ENCODE data around the gene DGLUCY.

Gene DGLUCY

DNA sequence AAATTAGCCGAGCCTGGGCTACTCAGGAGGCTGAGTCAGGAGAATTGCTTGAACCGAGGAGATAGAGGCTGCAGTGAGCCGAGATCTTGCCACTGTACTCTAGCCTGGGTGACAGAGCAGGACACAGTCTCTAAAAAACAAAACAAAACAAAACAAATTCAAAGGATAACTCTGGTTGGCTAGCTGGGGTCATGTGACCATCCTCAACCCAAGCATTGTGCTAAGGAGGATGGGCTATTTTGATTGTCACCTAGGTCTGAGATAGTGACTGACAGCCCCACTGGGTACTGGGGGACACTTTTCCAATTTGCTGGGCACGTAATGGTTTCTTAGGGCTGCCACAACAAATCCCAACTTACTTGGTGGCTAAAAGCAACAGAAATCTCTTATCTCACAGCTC lies 11.9 kb downstream of the DGLUCY start:
- no peak for DNase-seq (ENCODE audit: extremely low read depth, low read depth)
- TF ChIP-seq, protein P1, sequence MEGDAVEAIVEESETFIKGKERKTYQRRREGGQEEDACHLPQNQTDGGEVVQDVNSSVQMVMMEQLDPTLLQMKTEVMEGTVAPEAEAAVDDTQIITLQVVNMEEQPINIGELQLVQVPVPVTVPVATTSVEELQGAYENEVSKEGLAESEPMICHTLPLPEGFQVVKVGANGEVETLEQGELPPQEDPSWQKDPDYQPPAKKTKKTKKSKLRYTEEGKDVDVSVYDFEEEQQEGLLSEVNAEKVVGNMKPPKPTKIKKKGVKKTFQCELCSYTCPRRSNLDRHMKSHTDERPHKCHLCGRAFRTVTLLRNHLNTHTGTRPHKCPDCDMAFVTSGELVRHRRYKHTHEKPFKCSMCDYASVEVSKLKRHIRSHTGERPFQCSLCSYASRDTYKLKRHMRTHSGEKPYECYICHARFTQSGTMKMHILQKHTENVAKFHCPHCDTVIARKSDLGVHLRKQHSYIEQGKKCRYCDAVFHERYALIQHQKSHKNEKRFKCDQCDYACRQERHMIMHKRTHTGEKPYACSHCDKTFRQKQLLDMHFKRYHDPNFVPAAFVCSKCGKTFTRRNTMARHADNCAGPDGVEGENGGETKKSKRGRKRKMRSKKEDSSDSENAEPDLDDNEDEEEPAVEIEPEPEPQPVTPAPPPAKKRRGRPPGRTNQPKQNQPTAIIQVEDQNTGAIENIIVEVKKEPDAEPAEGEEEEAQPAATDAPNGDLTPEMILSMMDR (IDR thresholded peaks at IDR 0.05; ENCODE audit: low read depth, low read length), result no peak

DNA sequence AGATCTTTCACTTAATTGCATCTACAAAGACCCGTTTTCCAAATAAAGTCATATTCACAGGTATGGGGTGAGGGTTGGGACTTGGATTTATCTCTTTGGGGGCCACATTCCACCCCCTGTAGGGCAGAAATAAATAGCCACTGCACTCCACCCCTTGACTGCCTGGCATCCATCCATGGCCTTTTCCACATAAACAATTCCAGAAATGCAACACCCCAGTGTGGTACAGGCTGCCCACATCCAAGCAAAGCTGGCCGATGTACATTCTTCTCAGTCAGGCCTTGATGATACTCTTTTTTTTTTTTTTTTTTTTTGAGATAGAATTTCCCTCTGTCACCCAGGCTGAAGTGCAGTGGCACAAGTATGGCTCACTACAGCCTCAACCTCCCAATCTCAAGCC lies 12.9 kb downstream of the DGLUCY start:
- no peak for DNase-seq (ENCODE audit: extremely low read depth, low read depth)
- TF ChIP-seq, protein P1 (IDR thresholded peaks at IDR 0.05; ENCODE audit: low read depth, low read length), result no peak

DNA sequence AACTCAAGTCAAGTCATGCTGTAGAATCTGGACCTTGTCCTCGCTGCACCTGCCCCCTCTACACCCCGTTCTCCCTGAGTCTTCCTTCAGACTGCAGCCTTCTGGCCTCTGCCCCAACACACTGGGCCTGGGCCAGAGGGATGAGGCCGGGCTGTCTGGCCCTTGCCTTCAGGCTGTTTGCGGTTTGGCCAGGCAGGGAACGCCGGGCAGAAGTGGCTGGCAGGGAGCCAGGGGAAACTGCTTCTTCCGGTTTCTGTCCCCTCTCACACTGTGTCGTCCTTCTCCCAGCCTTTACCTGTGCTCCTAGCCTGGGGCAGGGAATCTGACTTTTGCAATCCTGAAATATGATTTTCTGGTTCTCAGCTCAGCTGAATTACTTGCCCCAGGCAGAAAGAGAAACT lies 13.5 kb downstream of the DGLUCY start:
- TF ChIP-seq, protein P1 (IDR thresholded peaks at IDR 0.05; ENCODE audit: low read depth, low read length), result no peak
- DNase-seq (ENCODE audit: extremely low read depth, low read depth), result no peak

DNA sequence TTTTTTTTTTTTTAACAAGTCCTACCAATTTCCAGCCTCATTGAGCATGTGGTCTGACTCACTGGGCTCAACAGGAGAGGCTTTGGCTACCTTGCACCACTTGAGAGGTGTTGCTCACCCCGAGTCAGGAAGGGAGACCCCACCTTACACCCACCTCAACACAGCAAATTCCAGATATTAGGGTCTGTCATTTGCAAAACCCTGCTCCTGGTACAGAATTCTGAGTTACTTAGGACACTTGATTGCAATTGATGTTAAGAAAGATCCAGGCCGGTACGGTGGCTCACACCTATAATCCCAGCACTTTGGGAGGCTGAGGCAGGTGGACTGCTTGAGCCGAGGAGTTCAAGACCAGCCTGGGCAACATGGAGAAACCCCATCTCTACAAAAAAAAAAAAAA lies 14.1 kb downstream of the DGLUCY start:
- no peak for DNase-seq (ENCODE audit: extremely low read depth, low read depth)
- TF ChIP-seq, protein P1 (IDR thresholded peaks at IDR 0.05; ENCODE audit: low read depth, low read length), result no peak

DNA sequence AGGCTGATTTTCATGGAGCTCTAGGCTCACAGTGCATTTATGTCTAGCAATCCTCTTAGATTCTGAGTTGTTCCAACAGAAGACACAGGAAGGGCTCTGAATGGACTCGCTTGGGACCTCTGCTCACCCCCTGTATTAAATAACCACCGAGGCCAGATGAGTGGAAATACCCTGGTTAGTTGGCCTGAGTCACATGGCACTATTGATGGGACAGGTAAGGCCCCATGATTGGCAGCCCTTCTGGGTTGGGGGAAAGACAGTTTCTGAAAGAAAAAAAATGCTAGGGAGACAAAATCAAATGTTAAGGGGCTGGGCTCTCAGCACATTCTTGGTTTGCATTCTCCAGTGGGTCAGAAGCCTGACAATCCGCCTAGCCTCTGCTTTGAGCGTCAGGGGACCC lies 14.8 kb downstream of the DGLUCY start:
- TF ChIP-seq, protein P1 (IDR thresholded peaks at IDR 0.05; ENCODE audit: low read depth, low read length), result no peak
- no peak for DNase-seq (ENCODE audit: extremely low read depth, low read depth)

DNA sequence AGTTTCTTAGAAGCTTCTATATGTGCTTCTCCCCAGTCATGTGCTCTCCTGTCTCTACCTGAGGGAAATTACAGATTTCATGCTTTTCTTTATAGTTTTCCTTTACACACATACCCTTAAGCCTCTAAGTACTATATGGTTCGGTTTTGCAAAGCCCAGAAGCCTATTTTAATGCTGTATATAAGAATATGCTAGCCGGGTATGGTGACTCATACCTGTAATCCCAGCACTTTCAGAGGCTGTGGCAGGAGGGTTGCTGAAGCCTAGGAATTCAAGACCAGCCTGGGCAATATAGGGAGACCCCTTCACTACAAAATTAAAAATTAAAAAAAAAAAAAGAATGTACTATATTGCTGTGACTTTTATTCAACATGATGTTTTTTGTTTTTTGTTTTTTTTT lies 15.4 kb downstream of the DGLUCY start:
- TF ChIP-seq, protein P1 (IDR thresholded peaks at IDR 0.05; ENCODE audit: low read depth, low read length), result no peak
- no peak for DNase-seq (ENCODE audit: extremely low read depth, low read depth)

DNA sequence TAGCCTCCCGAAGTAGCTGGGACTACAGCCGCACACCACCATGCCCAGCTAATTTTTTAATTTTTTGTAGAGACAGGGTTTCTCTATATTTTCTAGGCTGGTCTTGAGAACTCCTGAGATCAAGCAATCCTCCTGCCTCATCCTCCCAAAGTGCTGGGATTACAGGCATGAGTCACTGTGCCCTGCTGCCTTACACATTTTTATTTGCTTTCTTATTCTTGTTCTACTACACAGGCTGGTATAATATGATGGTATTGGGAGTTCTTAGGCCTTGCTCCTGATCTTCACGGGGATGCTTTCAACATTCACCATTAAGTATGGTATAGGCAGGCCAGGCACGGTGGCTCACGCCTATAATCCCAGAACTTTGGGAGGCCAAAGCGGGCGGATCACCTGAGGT lies 21.2 kb downstream of the DGLUCY start:
- TF ChIP-seq, protein P1 (IDR thresholded peaks at IDR 0.05; ENCODE audit: low read depth, low read length), result no peak
- no peak for DNase-seq (ENCODE audit: extremely low read depth, low read depth)

All from AG09319 (cell line).